ENCODE data around the gene SALL4.
"Not testable (repeated sequence)": the region's sequence is repeated elsewhere in the genome, so short reads cannot be mapped to it uniquely, and the experiment has no call there.

The SALL4 gene

DNA sequence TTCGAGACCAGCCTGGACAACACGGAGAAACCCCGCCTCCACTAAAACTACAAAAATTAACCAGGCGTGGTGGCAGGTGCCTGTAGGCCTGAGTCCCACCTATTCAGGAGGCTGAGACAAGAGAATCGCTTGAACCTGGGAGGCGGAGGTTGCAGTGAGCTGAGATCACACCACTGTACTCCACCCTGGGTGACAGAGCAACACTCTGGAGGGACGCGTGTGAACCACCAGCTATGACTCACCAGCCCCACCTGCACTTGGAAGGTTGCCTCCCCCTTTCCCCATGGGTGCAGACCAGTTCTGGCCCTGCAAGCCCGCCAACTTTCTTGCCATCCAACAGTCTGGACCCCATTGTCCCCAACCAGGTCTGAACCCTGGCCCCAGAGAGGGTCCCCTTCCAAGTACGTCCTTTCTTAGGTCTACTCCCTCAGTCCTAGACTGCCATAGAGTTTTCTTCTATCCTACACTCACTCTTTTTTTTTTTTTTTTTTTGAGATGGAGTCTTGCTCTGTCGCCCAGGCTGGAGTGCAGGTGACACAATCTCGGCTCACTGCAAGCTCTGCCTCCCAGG, 63.4 kb downstream of the SALL4 start:
- Histone ChIP-seq H3K4me1 (ENCODE audit: control insufficient read depth in 1 of 2, insufficient read depth in 2 of 2, low read length in 2 of 2) (peaks cover 25 to 27% of the 10 kb centered on the region in 2 donors), H3K36me3 (ENCODE audit: control insufficient read depth in 1 of 2, insufficient read depth in 2 of 2, low read length in 2 of 2) (no peaks in the 10 kb centered on the region), H3K9me3 (ENCODE audit: control insufficient read depth in 1 of 2, low read length in 2 of 2) (no peaks in the 10 kb centered on the region), H3K4me3 (ENCODE audit: low read depth in 1 of 2, low read length in 2 of 2) (no peak overlapping the region), H3K27ac (ENCODE audit: low read depth, low read length) (no peak overlapping the region), H3K9ac (ENCODE audit: low read depth in 1 of 2, low read length in 2 of 2) (no peak overlapping the region), H3K27me3 (ENCODE audit: control insufficient read depth in 1 of 2, insufficient read depth in 2 of 2, low read length in 2 of 2) (no peaks in the 10 kb centered on the region)

DNA sequence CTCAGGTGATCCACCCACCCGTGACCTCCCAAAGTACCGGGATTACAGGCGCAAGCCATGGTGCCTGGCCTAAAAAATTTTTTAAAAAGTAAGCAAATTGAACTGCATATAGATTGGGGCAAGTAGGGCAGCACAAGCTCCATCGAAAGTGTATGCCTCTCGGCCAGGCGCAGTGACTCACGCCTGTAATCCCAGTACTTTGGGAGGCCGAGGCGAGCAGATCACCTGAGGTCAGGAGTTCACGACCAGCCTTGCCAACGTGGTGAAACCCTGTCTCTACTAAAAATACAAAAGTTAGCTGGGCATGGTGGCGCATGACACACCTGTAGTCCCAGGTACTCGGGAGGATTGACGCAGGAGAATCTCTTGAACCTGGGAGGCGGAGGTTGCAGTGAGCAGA, 64.1 kb downstream of the SALL4 start:
- H3K4me1 ChIP-seq (ENCODE audit: control insufficient read depth in 1 of 2, insufficient read depth in 2 of 2, low read length in 2 of 2) = peaks cover 24 to 27% of the 10 kb centered on the region in 2 donors
- H3K27me3 ChIP-seq (ENCODE audit: control insufficient read depth in 1 of 2, insufficient read depth in 2 of 2, low read length in 2 of 2); H3K4me3 ChIP-seq (ENCODE audit: low read depth in 1 of 2, low read length in 2 of 2); H3K9ac ChIP-seq (ENCODE audit: low read depth in 1 of 2, low read length in 2 of 2); H3K36me3 ChIP-seq (ENCODE audit: control insufficient read depth in 1 of 2, insufficient read depth in 2 of 2, low read length in 2 of 2); H3K27ac ChIP-seq (ENCODE audit: low read depth, low read length); H3K9me3 ChIP-seq (ENCODE audit: control insufficient read depth in 1 of 2, low read length in 2 of 2): not testable (repeated sequence)

GRCh38 chr20:51736947-51737346, 65.4 kb downstream of the SALL4 start:
- Histone ChIP-seq H3K9me3 (ENCODE audit: control insufficient read depth in 1 of 2, low read length in 2 of 2) (no peaks in the 10 kb centered on the region), H3K27ac (ENCODE audit: low read depth, low read length) (no peak overlapping the region), H3K9ac (ENCODE audit: low read depth in 1 of 2, low read length in 2 of 2) (no peak overlapping the region), H3K4me3 (ENCODE audit: low read depth in 1 of 2, low read length in 2 of 2) (no peak overlapping the region), H3K4me1 (ENCODE audit: control insufficient read depth in 1 of 2, insufficient read depth in 2 of 2, low read length in 2 of 2) (peaks cover 12 to 26% of the 10 kb centered on the region in 2 donors), H3K27me3 (ENCODE audit: control insufficient read depth in 1 of 2, insufficient read depth in 2 of 2, low read length in 2 of 2) (no peaks in the 10 kb centered on the region), H3K36me3 (ENCODE audit: control insufficient read depth in 1 of 2, insufficient read depth in 2 of 2, low read length in 2 of 2) (no peaks in the 10 kb centered on the region)

DNA sequence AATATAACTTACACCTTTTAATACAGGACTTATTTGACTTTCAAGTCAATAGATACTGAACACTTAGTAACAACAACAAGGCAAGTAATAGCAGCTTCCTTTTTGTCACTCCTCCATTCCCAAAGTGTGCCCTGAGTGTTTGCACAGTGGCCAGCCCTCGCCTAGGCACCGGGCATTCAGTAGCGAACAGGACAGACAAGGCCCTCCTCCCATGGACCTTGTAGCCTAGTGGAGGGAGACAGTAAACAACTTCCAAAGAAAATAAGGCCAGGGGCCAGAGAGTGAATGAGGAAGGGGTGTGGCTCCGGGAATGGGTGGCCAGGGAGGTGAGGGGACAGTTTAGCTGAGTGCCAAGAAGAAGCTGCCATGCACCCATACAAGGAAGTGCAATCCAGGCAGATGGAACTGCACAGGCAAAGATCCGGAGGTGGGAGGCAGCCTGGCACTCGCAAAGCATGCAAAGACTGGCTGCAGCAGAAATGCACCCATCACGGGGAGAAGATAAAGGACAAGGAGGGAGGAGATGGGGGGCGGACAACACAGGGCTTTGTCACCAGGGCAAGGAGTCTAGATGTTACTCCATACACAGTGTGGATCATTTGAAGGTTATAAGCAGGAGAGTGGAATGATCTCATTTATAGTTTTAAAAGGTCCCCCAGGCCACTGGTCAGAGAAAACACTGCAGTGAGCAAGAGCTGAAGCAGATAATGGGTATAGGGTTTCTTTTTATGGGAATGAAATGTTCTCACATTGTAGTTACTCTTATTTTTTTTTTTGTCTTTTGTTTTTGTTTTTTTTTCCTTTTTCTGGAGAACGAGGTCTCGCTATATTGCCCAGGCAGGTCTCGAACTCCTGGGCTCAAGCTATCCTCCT, 66.4 kb downstream of the SALL4 start:
- no peaks in the 10 kb centered on the region for H3K27me3 ChIP-seq (ENCODE audit: control insufficient read depth in 1 of 2, insufficient read depth in 2 of 2, low read length in 2 of 2)
- peaks cover 11 to 27% of the 10 kb centered on the region in 2 donors for H3K4me1 ChIP-seq (ENCODE audit: control insufficient read depth in 1 of 2, insufficient read depth in 2 of 2, low read length in 2 of 2)
- no peaks in the 10 kb centered on the region for H3K36me3 ChIP-seq (ENCODE audit: control insufficient read depth in 1 of 2, insufficient read depth in 2 of 2, low read length in 2 of 2)
- no peak overlapping the region for H3K4me3 ChIP-seq (ENCODE audit: low read depth in 1 of 2, low read length in 2 of 2)
- no peaks in the 10 kb centered on the region for H3K9me3 ChIP-seq (ENCODE audit: control insufficient read depth in 1 of 2, low read length in 2 of 2)
- no peak overlapping the region for H3K9ac ChIP-seq (ENCODE audit: low read depth in 1 of 2, low read length in 2 of 2)
- no peak overlapping the region for H3K27ac ChIP-seq (ENCODE audit: low read depth, low read length)

- Histone ChIP-seq H3K9ac (ENCODE audit: low read depth in 1 of 2, low read length in 2 of 2) (no peak overlapping the region), H3K4me3 (ENCODE audit: low read depth in 1 of 2, low read length in 2 of 2) (no peak overlapping the region), H3K36me3 (ENCODE audit: control insufficient read depth in 1 of 2, insufficient read depth in 2 of 2, low read length in 2 of 2) (no peaks in the 10 kb centered on the region), H3K4me1 (ENCODE audit: control insufficient read depth in 1 of 2, insufficient read depth in 2 of 2, low read length in 2 of 2) (peaks cover 11 to 27% of the 10 kb centered on the region in 2 donors), H3K9me3 (ENCODE audit: control insufficient read depth in 1 of 2, low read length in 2 of 2) (no peaks in the 10 kb centered on the region), H3K27me3 (ENCODE audit: control insufficient read depth in 1 of 2, insufficient read depth in 2 of 2, low read length in 2 of 2) (no peaks in the 10 kb centered on the region), H3K27ac (ENCODE audit: low read depth, low read length) (no peak overlapping the region)
Measured at GRCh38 chr20:51734876-51735720, 67.2 kb downstream of the SALL4 start.

DNA sequence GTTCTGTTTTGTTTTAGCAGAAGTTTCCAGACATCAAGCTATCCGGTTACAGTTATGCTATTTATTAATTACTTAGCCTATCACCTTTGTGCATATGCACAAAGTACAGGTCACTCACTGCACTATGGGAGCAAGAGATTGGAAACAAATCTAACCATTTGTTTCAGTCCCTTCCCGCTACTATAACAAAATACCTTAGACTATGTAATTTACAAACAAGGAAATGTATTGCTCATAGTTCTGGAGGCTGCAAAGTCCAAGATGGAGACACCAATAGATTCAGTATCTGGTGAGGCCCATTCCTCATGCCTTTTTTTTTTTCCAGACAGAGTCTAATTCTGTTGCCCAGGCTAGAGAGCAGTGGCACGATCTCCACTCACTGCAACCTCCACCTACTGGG, 69.3 kb downstream of the SALL4 start:
- Histone ChIP-seq H3K4me1 (ENCODE audit: control insufficient read depth in 1 of 2, insufficient read depth in 2 of 2, low read length in 2 of 2) (peaks cover 11 to 27% of the 10 kb centered on the region in 2 donors), H3K9ac (ENCODE audit: low read depth in 1 of 2, low read length in 2 of 2) (no peak overlapping the region), H3K27me3 (ENCODE audit: control insufficient read depth in 1 of 2, insufficient read depth in 2 of 2, low read length in 2 of 2) (no peaks in the 10 kb centered on the region), H3K27ac (ENCODE audit: low read depth, low read length) (no peak overlapping the region), H3K36me3 (ENCODE audit: control insufficient read depth in 1 of 2, insufficient read depth in 2 of 2, low read length in 2 of 2) (no peaks in the 10 kb centered on the region), H3K4me3 (ENCODE audit: low read depth in 1 of 2, low read length in 2 of 2) (no peak overlapping the region), H3K9me3 (ENCODE audit: control insufficient read depth in 1 of 2, low read length in 2 of 2) (no peaks in the 10 kb centered on the region)

Measured in duodenal mucosa (tissue), 2 donors.